ENCODE measurements around the gene TNFRSF11A. TPM values are rescaled to one million over a fixed set of nuclear protein-coding genes. Genes with fewer than 3 reads are reported as not detected.

TNFRSF11A gene
- total RNA-seq (1 to 10 TPM in 4 of 5 donors, under 1 TPM in 1; 0.41 to 4.6 (median 1.2) TPM), total RNA-seq (0.63 to 13.8 (median 3.9) reads per million in 29 experiments)
- total RNA-seq (2013) = 0.22 TPM

GRCh38 chr18:62324917-62325805 lies at the start of gene TNFRSF11A:
TNFRSF11A (plus strand) TSS chr18:62325310; CDS start chr18:62325353, 43 bp downstream.
- Histone ChIP-seq H3K36me3 (ENCODE audit: control insufficient read depth in 2 of 2, extremely low read depth in 1 of 2, insufficient read depth in 1 of 2, low read length in 1 of 2) (no peaks in the 10 kb centered on the region), H3K27ac (ENCODE audit: low read length) (no peak within 1 kb of the TSS), H3K9me3 (no peaks in the 10 kb centered on the region), H3K27me3 (replicated peaks in 1 of 2; ENCODE audit: control insufficient read depth in 2 of 2, extremely low read depth in 1 of 2, insufficient read depth in 2 of 2, low read length in 1 of 2) (peaks cover 8 to 50% of the 10 kb centered on the region in 2 experiments), H3K4me1 (ENCODE audit: control insufficient read depth in 1 of 2, extremely low read depth in 1 of 2, insufficient read depth in 2 of 2, low read length in 2 of 2) (peaks cover 13 to 32% of the 10 kb centered on the region in 2 experiments), H3K4me3 (ENCODE audit: control insufficient read depth in 1 of 2, extremely low read depth in 1 of 2, low read length in 1 of 2) (peak within 1 kb of the TSS; percentile 49 to 95)
- POLR2A ChIA-PET = no interaction called here
- Mint-ChIP-seq H3K9me3 (no peaks in the 10 kb centered on the region), H3K36me3 (peaks cover 3% of the 10 kb centered on the region), H3K27ac (peak within 1 kb of the TSS in 1 of 2 donors; percentile 53), H3K4me3 (peak within 1 kb of the TSS; percentile 75 to 81 (median 79)), H3K4me1 (peaks cover 22 to 41% (median 28%) of the 10 kb centered on the region in 3 donors), H3K27me3 (peaks cover 68 to 74% of the 10 kb centered on the region in 2 donors)
- ATAC-seq (replicated peaks in 1 of 4) = peak; percentile 81 to 86 (median 84)
- DNase-seq = peak in 32 of 35 experiments; percentile 19 to 71 (median 45)
- 1% methylated on average over 96 of the region's 99 CpGs for WGBS (ENCODE audit: insufficient coverage)
- CTCF ChIA-PET = interaction anchor here (0.6 to 1.2 kb wide), 3 partner anchors 100 to 419 kb away, joined by 3 to 4 read pairs (median 3); no protein-coding TSS in a partner anchor

DNA sequence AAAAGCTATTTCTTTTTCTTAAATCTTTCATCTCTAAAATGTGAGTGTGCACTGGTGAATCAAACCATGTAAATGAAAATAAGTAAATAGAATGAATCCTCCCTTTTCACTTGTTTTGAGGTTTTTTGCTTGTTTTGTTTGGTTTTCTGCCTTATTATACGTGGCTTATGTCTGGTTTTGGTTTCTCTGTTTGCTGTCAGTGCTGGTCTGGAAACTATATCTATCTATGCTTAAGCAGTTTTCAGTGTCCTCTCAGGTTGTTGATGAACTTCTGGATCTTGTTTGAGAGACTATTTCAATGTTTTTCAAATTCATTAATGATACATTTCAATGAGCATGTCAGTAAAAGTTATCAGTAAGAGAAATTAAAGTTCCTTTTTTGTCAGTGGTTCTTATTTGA lies 48.1 kb upstream of the TNFRSF11A start:
- 100% methylated on average over 1 of the region's 1 CpG for WGBS (ENCODE audit: insufficient coverage)
- ChIA-PET POLR2A (no interaction called here), CTCF (interaction anchor here in 1 of 2 donors (0.6 kb wide), 1 partner anchor 10 kb away, joined by 4 read pairs; no protein-coding TSS in a partner anchor)
- Histone ChIP-seq H3K27me3 (replicated peaks in 1 of 2; ENCODE audit: control insufficient read depth in 2 of 2, extremely low read depth in 1 of 2, insufficient read depth in 2 of 2, low read length in 1 of 2) (no peaks in the 10 kb centered on the region), H3K9me3 (no peaks in the 10 kb centered on the region), H3K4me3 (ENCODE audit: control insufficient read depth in 1 of 2, extremely low read depth in 1 of 2, low read length in 1 of 2) (no peak overlapping the region), H3K4me1 (ENCODE audit: control insufficient read depth in 1 of 2, extremely low read depth in 1 of 2, insufficient read depth in 2 of 2, low read length in 2 of 2) (no peaks in the 10 kb centered on the region), H3K27ac (ENCODE audit: low read length) (no peak overlapping the region), H3K36me3 (ENCODE audit: control insufficient read depth in 2 of 2, extremely low read depth in 1 of 2, insufficient read depth in 1 of 2, low read length in 1 of 2) (peaks cover 7 to 39% of the 10 kb centered on the region in 2 donors)
- H3K27ac Mint-ChIP-seq = no peak overlapping the region
- ATAC-seq (replicated peaks in 1 of 4) (no peak), DNase-seq (no peak)
- H3K27me3 Mint-ChIP-seq = no peaks in the 10 kb centered on the region
- no peak overlapping the region for H3K4me3 Mint-ChIP-seq
- H3K4me1 Mint-ChIP-seq = peaks cover 2 to 7% (median 6%) of the 10 kb centered on the region in 3 donors
- peaks cover 27% of the 10 kb centered on the region for H3K36me3 Mint-ChIP-seq
- H3K9me3 Mint-ChIP-seq = no peaks in the 10 kb centered on the region

DNA sequence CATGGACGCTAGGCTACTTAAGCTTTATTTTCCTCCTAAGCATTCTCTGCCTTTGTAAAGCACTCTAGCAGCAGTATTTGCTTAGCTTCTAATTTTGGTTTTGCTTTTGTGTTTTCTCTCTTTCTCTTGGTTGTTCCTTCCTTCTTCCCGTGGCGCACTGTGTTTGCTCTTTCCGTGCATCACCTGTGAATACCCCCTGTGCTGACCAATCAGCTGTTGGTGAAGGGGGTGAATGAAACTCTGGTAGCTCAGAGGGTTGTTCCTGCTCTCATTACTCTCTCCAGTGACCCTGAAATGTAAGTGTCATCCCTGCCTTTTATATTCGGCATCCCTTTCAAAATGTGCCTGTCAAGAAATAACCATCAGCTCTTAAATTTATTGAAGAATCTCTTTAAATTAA lies 45.5 kb upstream of the TNFRSF11A start:
- no peaks in the 10 kb centered on the region for H3K9me3 ChIP-seq
- H3K36me3 ChIP-seq (ENCODE audit: control insufficient read depth in 2 of 2, extremely low read depth in 1 of 2, insufficient read depth in 1 of 2, low read length in 1 of 2) = peaks cover 7 to 56% of the 10 kb centered on the region in 2 donors

GRCh38 chr18:62280058-62280457 lies 45.1 kb upstream of the TNFRSF11A start:
- no peak overlapping the region for H3K27ac Mint-ChIP-seq
- H3K36me3 ChIP-seq (ENCODE audit: control insufficient read depth in 2 of 2, extremely low read depth in 1 of 2, insufficient read depth in 1 of 2, low read length in 1 of 2) = peaks cover 7 to 57% of the 10 kb centered on the region in 2 donors
- ChIA-PET CTCF (interaction anchor here in 1 of 2 donors (1.0 kb wide), 1 partner anchor 31 kb away, joined by 3 read pairs; no protein-coding TSS in a partner anchor), POLR2A (no interaction called here)
- no peaks in the 10 kb centered on the region for H3K27me3 Mint-ChIP-seq
- WGBS (ENCODE audit: insufficient coverage) = 100% methylated on average over 5 of the region's 6 CpGs
- no peaks in the 10 kb centered on the region for H3K4me1 ChIP-seq (ENCODE audit: control insufficient read depth in 1 of 2, extremely low read depth in 1 of 2, insufficient read depth in 2 of 2, low read length in 2 of 2)
- DNase-seq = no peak
- no peak overlapping the region for H3K4me3 ChIP-seq (ENCODE audit: control insufficient read depth in 1 of 2, extremely low read depth in 1 of 2, low read length in 1 of 2)
- no peaks in the 10 kb centered on the region for H3K9me3 Mint-ChIP-seq
- H3K4me3 Mint-ChIP-seq = no peak overlapping the region
- peaks cover 46% of the 10 kb centered on the region for H3K36me3 Mint-ChIP-seq
- ATAC-seq (replicated peaks in 1 of 4) = no peak
- H3K4me1 Mint-ChIP-seq = peaks cover 2 to 7% (median 6%) of the 10 kb centered on the region in 3 donors
- H3K27ac ChIP-seq (ENCODE audit: low read length) = no peak overlapping the region
- H3K27me3 ChIP-seq (replicated peaks in 1 of 2; ENCODE audit: control insufficient read depth in 2 of 2, extremely low read depth in 1 of 2, insufficient read depth in 2 of 2, low read length in 1 of 2) = no peaks in the 10 kb centered on the region
- no peaks in the 10 kb centered on the region for H3K9me3 ChIP-seq

More for the DNA sequence above, 45.5 kb upstream of the TNFRSF11A start:
- peaks cover 43% of the 10 kb centered on the region for H3K36me3 Mint-ChIP-seq
- CTCF ChIA-PET = interaction anchor here (0.9 to 1.0 kb wide), 2 partner anchors 31 kb away, joined by 3 read pairs; no protein-coding TSS in a partner anchor
- ATAC-seq (replicated peaks in 1 of 4) (no peak), DNase-seq (no peak)
- H3K4me1 ChIP-seq (ENCODE audit: control insufficient read depth in 1 of 2, extremely low read depth in 1 of 2, insufficient read depth in 2 of 2, low read length in 2 of 2) = no peaks in the 10 kb centered on the region
- H3K27me3 ChIP-seq (replicated peaks in 1 of 2; ENCODE audit: control insufficient read depth in 2 of 2, extremely low read depth in 1 of 2, insufficient read depth in 2 of 2, low read length in 1 of 2) = no peaks in the 10 kb centered on the region
- H3K27ac ChIP-seq (ENCODE audit: low read length) = no peak overlapping the region
- H3K9me3 Mint-ChIP-seq = no peaks in the 10 kb centered on the region
- H3K27me3 Mint-ChIP-seq = no peaks in the 10 kb centered on the region
- H3K4me1 Mint-ChIP-seq = peaks cover 2 to 7% (median 6%) of the 10 kb centered on the region in 3 donors
- H3K27ac Mint-ChIP-seq = no peak overlapping the region
- no peak overlapping the region for H3K4me3 Mint-ChIP-seq
- H3K4me3 ChIP-seq (ENCODE audit: control insufficient read depth in 1 of 2, extremely low read depth in 1 of 2, low read length in 1 of 2) = no peak overlapping the region
- POLR2A ChIA-PET = no interaction called here
- WGBS (ENCODE audit: insufficient coverage) = 80% methylated on average over 1 of the region's 5 CpGs

GRCh38 chr18:62280786-62281185 lies 44.3 kb upstream of the TNFRSF11A start:
- H3K4me1 Mint-ChIP-seq = peaks cover 2 to 7% (median 6%) of the 10 kb centered on the region in 3 donors
- Histone ChIP-seq H3K27ac (ENCODE audit: low read length) (no peak overlapping the region), H3K4me1 (ENCODE audit: control insufficient read depth in 1 of 2, extremely low read depth in 1 of 2, insufficient read depth in 2 of 2, low read length in 2 of 2) (no peaks in the 10 kb centered on the region), H3K36me3 (ENCODE audit: control insufficient read depth in 2 of 2, extremely low read depth in 1 of 2, insufficient read depth in 1 of 2, low read length in 1 of 2) (peaks cover 7 to 57% of the 10 kb centered on the region in 2 donors), H3K27me3 (replicated peaks in 1 of 2; ENCODE audit: control insufficient read depth in 2 of 2, extremely low read depth in 1 of 2, insufficient read depth in 2 of 2, low read length in 1 of 2) (no peaks in the 10 kb centered on the region), H3K4me3 (ENCODE audit: control insufficient read depth in 1 of 2, extremely low read depth in 1 of 2, low read length in 1 of 2) (no peak overlapping the region), H3K9me3 (no peaks in the 10 kb centered on the region)
- CTCF ChIA-PET = no interaction called here
- H3K27ac Mint-ChIP-seq = no peak overlapping the region
- ATAC-seq (replicated peaks in 1 of 4) (no peak), DNase-seq (no peak)
- H3K36me3 Mint-ChIP-seq = peaks cover 51% of the 10 kb centered on the region
- no peaks in the 10 kb centered on the region for H3K9me3 Mint-ChIP-seq
- H3K4me3 Mint-ChIP-seq = no peak overlapping the region
- H3K27me3 Mint-ChIP-seq = no peaks in the 10 kb centered on the region
- POLR2A ChIA-PET = no interaction called here
- no CpG with 5 or more reads among the region's 1 CpG for WGBS (ENCODE audit: insufficient coverage)

- ChIA-PET CTCF (no interaction called here), POLR2A (no interaction called here)
- no peaks in the 10 kb centered on the region for H3K4me1 ChIP-seq (ENCODE audit: control insufficient read depth in 1 of 2, extremely low read depth in 1 of 2, insufficient read depth in 2 of 2, low read length in 2 of 2)
- H3K9me3 ChIP-seq = no peaks in the 10 kb centered on the region
- H3K36me3 ChIP-seq (ENCODE audit: control insufficient read depth in 2 of 2, extremely low read depth in 1 of 2, insufficient read depth in 1 of 2, low read length in 1 of 2) = peaks cover 7 to 57% of the 10 kb centered on the region in 2 donors
- H3K27ac ChIP-seq (ENCODE audit: low read length) = no peak overlapping the region
- ATAC-seq (replicated peaks in 1 of 4) = no peak
- peaks cover 51% of the 10 kb centered on the region for H3K36me3 Mint-ChIP-seq
- WGBS (ENCODE audit: insufficient coverage) = no CpG with 5 or more reads among the region's 1 CpG
- no peak overlapping the region for H3K4me3 Mint-ChIP-seq
- H3K4me3 ChIP-seq (ENCODE audit: control insufficient read depth in 1 of 2, extremely low read depth in 1 of 2, low read length in 1 of 2) = no peak overlapping the region
- H3K9me3 Mint-ChIP-seq = no peaks in the 10 kb centered on the region
- H3K27me3 Mint-ChIP-seq = no peaks in the 10 kb centered on the region
- H3K4me1 Mint-ChIP-seq = peaks cover 2 to 7% (median 6%) of the 10 kb centered on the region in 3 donors
- no peak overlapping the region for H3K27ac Mint-ChIP-seq
- no peak for DNase-seq
- no peaks in the 10 kb centered on the region for H3K27me3 ChIP-seq (replicated peaks in 1 of 2; ENCODE audit: control insufficient read depth in 2 of 2, extremely low read depth in 1 of 2, insufficient read depth in 2 of 2, low read length in 1 of 2)
Measured at GRCh38 chr18:62281684-62282083, 43.4 kb upstream of the TNFRSF11A start.

Data from T-cell (primary cell).